Activated T-cell treated with anti-CD3 and anti-CD28 coated beads for 4 hours (primary cell): Measurements from ENCODE around the gene GPR157.

Source experiments
- DNase-seq: peaks from one replicate; pipeline ENCODE4 v3.0.0-alpha.2; 2020

Gene GPR157

GRCh38 chr1:9058465-9058864 is 70.4 kb downstream of the GPR157 start:
- no peak for DNase-seq

GRCh38 chr1:9057851-9058250 is 71.1 kb downstream of the GPR157 start:
- DNase-seq, result no peak

- no peak for DNase-seq
Measured at GRCh38 chr1:9052272-9053049, 76.4 kb downstream of the GPR157 start.

- no peak for DNase-seq
Measured at GRCh38 chr1:9051379-9051778, 77.5 kb downstream of the GPR157 start.

GRCh38 chr1:9050803-9051202 is 78.1 kb downstream of the GPR157 start:
- no peak for DNase-seq
